ENCODE data around the gene TRPM7. TPM values are rescaled to one million over a fixed set of nuclear protein-coding genes. Genes with fewer than 3 reads are reported as not detected.
"Not testable (repeated sequence)": the region's sequence is repeated elsewhere in the genome, so short reads cannot be mapped to it uniquely, and the experiment has no call there.

Gene TRPM7
- total RNA-seq, 1 experiment from 2014 or later, result 42.4 TPM

DNA sequence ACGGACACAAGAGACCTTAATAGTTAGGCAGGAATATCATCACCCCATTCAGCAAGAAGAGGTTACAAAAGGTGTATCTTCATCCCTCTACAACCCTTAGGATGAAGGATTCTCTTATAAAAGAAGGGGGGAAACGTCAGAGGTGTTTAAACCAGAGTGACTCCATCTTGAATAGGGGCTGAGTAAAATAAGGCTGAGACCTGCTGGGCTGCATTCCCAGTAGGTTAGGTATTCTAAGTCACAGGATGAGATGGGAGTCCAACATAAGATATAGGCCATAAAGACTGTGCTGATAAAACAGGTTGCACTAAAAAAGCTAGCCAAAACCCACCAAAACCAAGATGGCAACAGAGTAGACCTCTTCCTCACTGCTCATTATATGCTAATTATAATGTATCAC is 16.5 kb downstream of the TRPM7 start:
- no peak for DNase-seq (ENCODE audit: low read depth)

DNA sequence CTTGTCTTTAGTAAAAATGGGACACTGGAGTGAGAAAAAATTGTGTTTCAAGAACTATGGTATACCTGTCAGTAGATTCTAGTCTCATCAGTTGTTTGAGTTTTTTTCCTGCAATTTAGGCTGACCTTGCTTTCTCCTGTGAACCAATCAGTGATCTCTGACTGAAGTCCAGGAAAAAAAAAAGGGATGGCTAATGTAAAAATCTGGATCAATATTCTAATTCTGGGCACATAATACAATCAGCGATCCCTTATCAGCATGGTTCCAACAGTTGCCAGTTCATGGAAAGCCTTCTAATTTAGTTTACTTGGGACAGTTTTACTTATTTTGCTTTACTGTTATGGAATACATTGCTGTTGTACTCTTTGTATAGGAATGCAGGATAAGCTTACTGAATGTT is 17.0 kb downstream of the TRPM7 start:
- no peak for DNase-seq (ENCODE audit: low read depth)

DNA sequence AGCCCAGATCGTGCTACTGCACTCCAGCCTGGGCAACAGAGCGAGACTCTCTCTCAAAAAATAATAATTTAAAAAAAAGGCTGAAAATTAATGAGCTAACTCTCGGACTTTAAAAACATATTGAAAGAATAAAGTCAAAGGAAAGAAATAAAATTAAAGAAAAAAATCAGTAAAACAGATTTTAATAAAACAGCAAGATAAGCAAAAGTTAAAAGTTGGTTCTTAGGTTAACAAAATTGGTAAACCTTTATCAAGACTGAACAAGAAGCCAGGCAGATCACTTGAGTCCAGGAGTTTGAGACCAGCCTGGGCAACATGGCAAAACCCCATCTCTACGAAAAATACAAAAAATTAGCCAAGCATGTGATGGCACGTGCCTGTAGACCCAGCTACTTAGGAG is 20.7 kb downstream of the TRPM7 start:
- DNase-seq (ENCODE audit: low read depth), result no peak

GRCh38 chr15:50655555-50655954 is 31.0 kb downstream of the TRPM7 start:
- DNase-seq (ENCODE audit: low read depth), result no peak

DNA sequence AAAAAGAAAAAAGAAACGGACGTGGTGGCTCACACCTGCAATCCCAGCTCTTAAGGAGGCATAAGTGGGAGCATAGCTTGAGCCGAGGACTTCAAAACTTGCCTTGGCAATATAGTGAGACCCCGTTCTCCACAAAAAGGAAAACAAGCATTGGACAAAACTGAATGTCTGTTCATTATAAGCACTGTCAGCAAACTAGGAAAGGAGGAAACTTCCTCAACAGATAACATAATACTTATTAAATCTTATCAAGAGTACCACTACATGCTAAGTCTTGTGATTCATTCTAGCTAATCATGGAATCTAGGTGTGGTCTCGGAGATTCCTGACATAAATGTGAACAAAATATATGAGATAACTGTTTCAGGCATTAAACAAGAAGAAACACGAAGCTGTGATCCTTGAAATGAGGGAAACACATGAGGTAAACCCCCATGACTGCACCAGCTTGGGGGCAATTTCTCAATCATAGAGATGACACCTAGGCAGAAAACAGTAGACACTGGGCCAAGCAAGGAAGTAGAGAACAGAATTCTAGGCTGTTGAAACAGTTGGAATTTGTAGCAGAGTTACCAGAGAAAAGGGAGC is 33.3 kb downstream of the TRPM7 start:
- DNase-seq (ENCODE audit: low read depth), result no peak

DNA sequence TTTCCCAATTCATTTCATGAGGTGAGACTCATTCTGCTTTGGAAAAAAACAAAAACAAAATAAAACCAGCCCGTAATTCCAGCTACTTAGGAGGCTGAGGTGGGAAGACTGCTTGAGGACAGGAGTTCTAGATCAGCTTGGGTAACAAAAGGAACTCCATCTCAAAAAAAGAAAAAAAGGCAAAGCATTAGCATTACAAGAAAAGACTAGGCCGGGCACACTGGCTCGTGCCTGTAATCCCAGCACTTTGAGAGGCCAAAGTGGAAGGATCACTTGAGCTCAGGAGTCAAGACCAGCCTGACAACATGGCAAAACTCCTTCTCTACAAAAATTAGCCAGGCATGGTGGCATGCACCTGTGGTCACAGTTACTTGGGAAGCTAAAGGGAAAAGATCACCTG is 33.9 kb downstream of the TRPM7 start:
- DNase-seq (ENCODE audit: low read depth), result no peak

- no peak for DNase-seq (ENCODE audit: low read depth)
These were observed 45.3 kb downstream of the TRPM7 start for GRCh38 chr15:50641318-50641717.

DNA sequence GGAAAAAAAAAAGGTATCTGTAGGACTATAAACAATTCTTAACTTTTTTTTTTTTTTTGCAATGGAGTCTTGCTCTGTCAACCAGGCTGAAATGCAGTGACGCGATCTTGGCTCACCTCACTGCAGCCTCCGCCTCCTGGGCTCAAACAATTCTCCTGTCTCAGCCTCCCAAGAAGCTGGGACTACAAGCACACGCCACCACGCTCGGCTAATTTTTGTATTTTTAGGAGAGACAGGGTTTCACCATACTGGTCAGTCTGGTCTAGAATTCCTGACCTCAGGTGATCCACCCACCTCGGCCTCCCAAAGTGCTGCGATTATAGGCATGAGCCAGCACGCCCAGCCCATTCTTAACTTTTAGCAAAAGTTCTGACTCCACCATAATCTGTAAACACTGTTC is 50.5 kb downstream of the TRPM7 start:
- no peak for DNase-seq (ENCODE audit: low read depth)

DNA sequence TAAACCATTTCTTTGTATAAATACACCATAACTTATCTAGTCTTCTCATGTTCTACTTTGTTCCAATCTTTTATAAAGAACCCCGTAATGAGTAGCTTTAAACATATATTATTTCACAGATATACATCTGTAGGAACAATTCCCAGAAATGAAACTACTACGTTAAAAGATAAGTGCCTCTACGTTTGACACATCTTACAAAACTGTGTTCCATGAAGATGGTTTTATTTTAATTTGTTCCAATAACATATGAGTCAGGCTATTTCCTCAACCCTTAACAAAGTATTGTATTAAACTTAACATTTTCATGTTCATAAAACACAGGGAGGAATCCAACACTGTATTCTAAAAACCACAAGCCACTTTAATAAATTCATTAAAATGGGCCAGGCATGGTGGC is 52.9 kb downstream of the TRPM7 start:
- DNase-seq (ENCODE audit: low read depth), result no peak

GRCh38 chr15:50628421-50628820 is 58.2 kb downstream of the TRPM7 start:
- DNase-seq (ENCODE audit: low read depth), result no peak

DNA sequence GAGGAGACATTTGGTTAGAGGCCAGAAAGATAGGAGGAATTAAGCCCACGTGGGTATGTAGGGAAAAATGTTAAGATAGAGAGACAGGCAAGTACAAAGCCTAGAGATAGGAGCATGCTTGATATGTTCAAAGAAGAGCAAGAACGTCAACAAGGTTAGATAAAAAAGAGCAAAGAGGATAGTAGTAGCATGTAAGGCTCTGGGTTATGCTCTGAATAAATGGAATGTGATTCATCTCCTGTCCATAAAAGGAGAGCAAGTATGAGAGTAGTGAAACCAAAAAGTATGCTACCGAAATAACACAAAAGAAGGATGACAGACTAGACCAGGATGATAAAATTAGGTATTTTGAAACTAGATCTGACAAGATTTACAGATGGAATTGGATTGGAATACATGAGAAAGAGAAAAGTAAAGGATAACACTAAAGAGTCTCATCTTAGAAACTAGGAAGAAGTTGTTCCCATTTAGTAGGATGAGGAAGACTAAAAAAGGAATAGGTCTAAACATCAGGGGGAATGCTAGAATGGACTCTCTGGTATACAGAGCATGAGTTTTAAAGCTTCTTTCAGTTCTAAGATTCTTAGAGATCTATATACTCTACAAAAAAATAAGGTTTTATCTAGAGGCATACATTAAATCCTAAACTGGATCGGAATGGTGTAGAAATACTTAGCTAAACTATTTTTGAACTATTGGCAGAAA is 59.1 kb downstream of the TRPM7 start:
- peak; percentile 23 for DNase-seq (ENCODE audit: low read depth)

- no peak for DNase-seq (ENCODE audit: low read depth)
These were observed 61.9 kb downstream of the TRPM7 start for GRCh38 chr15:50624616-50625168.

- DNase-seq (ENCODE audit: low read depth), result peak; percentile 5
These were observed 64.1 kb downstream of the TRPM7 start for GRCh38 chr15:50622361-50622943.

- not testable (repeated sequence) for DNase-seq (ENCODE audit: low read depth)
These were observed 69.6 kb downstream of the TRPM7 start for GRCh38 chr15:50616960-50617359.

DNA sequence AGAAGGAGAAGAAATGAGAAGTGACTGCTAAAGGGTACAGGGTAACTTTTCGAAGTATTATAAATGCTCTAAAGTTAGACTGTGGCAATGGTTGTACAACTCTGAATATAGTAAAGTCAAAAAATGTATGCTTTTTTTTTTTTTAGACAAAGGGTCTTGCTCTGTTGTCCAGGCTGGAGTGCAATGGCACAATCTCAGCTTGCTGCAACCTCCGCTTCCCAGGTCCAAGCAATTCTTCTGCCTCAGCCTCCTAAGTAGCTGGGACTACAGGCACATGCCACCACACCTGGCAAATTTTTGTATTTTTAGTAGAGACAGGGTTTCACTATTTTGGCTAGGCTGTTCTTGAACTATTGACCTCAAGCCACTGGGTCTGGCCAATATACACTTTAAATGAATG is 70.0 kb downstream of the TRPM7 start:
- not testable (repeated sequence) for DNase-seq (ENCODE audit: low read depth)

DNA sequence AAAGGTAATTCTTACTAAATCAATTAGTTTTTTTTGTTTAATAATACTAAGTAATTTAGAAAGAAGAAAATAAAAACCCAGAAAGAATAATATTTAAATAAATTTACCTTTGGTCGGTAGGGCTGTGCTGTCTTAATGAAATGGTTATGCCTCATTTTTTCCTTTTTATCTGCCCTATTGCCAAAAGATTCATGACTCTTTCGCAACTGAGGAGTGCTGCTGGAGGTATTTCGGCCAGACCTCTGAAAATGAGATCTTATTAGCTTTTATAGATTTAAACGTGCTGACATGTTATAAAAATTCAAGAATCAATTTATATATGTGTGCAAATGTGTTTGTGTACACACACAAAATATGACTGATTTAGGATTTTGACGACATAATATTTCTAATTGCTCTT is 73.0 kb downstream of the TRPM7 start:
- DNase-seq (ENCODE audit: low read depth), result no peak

GRCh38 chr15:50607129-50607528 is 79.5 kb downstream of the TRPM7 start:
- DNase-seq (ENCODE audit: low read depth), result no peak

DNA sequence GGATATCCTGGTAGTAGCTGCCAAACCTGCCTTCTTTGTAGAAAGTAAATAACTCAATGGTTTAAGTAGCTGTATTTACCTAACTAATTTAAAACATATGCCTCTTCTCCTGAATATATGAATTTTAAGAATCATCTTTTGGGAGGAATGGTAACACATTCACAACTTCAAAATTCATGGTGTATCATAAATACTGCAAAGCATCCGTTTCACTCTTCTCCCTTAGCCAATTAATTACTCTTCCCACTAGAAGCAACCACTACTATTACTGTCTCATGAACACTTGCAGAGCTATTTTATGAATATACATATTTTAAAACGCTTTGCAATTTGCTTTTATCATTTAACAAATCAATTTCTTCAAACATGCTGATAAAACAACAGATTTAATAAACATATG is 81.1 kb downstream of the TRPM7 start:
- DNase-seq (ENCODE audit: low read depth), result no peak

GRCh38 chr15:50602028-50602427 is 84.6 kb downstream of the TRPM7 start:
- not testable (repeated sequence) for DNase-seq (ENCODE audit: low read depth)

- DNase-seq (ENCODE audit: low read depth), result no peak
These were observed 92.3 kb downstream of the TRPM7 start for GRCh38 chr15:50594311-50594710.

DNA sequence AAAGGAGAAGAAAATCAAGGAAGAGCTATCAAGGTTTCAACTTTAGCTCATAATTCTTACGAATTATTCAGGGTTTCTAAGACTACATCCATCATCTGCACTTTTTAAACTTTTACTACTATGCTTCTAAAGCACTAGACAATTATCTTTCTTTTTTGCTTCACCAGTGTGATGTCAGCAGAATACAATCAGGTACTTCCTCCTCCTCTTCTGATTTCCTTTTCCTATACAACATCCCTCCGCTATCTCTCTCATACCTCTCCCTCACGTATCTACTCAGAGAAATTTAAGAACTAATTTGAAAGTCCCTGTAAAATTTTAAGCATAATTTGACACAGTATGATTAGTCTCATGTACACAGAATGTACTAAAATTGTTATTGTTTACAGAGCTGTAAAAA is 92.8 kb downstream of the TRPM7 start:
- no peak for DNase-seq (ENCODE audit: low read depth)

DNA sequence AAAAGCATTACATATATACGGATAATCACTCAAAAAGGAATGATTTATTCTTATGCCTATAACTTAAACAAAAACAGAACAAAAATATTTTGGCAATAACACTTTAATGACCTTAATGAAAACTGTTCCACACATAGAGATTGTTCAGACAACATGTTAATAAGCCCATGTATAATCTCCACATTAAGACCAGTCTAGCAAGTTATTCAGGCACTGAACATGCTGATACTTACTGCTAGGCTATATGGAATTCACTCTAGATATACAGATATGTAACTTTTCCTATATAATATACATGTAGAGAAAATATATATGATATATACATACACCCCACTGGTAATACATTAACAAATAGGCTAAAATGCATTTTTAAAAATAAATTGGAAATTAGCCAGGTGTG is 96.3 kb downstream of the TRPM7 start:
- no peak for DNase-seq (ENCODE audit: low read depth)

- DNase-seq (ENCODE audit: low read depth), result no peak
These were observed 109.1 kb downstream of the TRPM7 start for GRCh38 chr15:50577492-50577891.
